ENCODE measurements around the gene MFF. TPM values are rescaled to one million over a fixed set of nuclear protein-coding genes. Genes with fewer than 3 reads are reported as not detected.

Gene MFF
- total RNA-seq, 1 experiment from 2014 or later: 68.2 TPM

DNA sequence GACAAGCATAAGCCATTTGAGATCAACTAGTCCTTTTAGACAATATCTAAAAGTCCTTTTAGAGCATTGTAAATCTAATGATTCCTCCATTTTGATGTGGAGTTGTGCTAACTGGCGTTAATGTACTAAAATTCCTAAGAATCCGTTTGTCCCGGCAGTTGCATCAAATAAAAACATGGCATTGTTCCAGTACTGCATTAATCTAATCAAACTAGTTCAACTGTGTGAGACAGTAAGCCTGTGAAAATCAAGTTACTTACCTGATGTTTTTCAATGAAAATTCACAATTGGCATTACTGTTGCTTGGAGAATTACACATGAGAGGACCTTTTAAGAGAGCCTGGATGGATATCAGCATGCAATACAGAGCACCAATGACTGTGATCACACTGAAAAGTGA, 40.8 kb downstream of the MFF start:
- ChIA-PET CTCF (no interaction called here), POLR2A (no interaction called here), RAD21 (ENCODE audit: low non-redundant PET in 1 of 2, low total read pairs in 2 of 2, uncharacterized antibody in 2 of 2, unreplicated experiment in 2 of 2) (no interaction called here)
- intact Hi-C loops (cut with micrococcal nuclease): no loop called here
- ATAC-seq (no peak), DNase-seq (ENCODE audit: low read depth, low spot score) (no peak)
- Histone ChIP-seq H3K9me3 (ENCODE audit: control insufficient read depth in 1 of 2, insufficient read depth in 1 of 2, low read depth in 1 of 2, low read length in 2 of 2) (no peaks in the 10 kb centered on the region), H3K27ac (ENCODE audit: low read depth, low read length) (no peak overlapping the region), H3K79me2 (ENCODE audit: insufficient read depth, low read length) (no peaks in the 10 kb centered on the region), H3K4me1 (ENCODE audit: control insufficient read depth in 1 of 2, insufficient read depth in 2 of 2, low read length in 2 of 2) (no peaks in the 10 kb centered on the region), H3K27me3 (ENCODE audit: insufficient read depth, low read length) (no peaks in the 10 kb centered on the region), H3K9me2 (ENCODE audit: insufficient read depth) (no peaks in the 10 kb centered on the region), H2AFZ (ENCODE audit: low read depth, low read length, poor library complexity, severe bottlenecking) (no peak overlapping the region), H3K4me2 (ENCODE audit: low read length) (no peak overlapping the region), H4K20me1 (ENCODE audit: insufficient read depth) (no peaks in the 10 kb centered on the region), H3K4me3 (replicated peaks in 1 of 2; ENCODE audit: low read depth in 1 of 2, low read length in 2 of 2) (no peak overlapping the region), H3K36me3 (ENCODE audit: control insufficient read depth in 1 of 2, insufficient read depth in 2 of 2, low read length in 2 of 2) (no peaks in the 10 kb centered on the region), H3K9ac (ENCODE audit: low read length) (no peak overlapping the region)
- no peak for TF ChIP-seq ELF1 (IDR thresholded peaks at IDR 0.05; ENCODE audit: borderline replicate concordance, low read depth)
- TF ChIP-seq EZH2phosphoT487 (IDR thresholded peaks at IDR 0.05; ENCODE audit: borderline replicate concordance): no peak
- TF ChIP-seq YY1 (IDR thresholded peaks at IDR 0.05; ENCODE audit: extremely low read depth, insufficient replicate concordance, low read depth, low read length): no peak
- TF ChIP-seq ZFX (IDR thresholded peaks at IDR 0.05): no peak
- TF ChIP-seq SP1 (IDR thresholded peaks at IDR 0.05; ENCODE audit: low read depth): no peak
- no peak for TF ChIP-seq ZNF274 (IDR thresholded peaks at IDR 0.05; ENCODE audit: low read depth, low read length)
- no peak for TF ChIP-seq POLR2AphosphoS5 (IDR thresholded peaks at IDR 0.05; ENCODE audit: low read depth, low read length)
- TF ChIP-seq, protein P1, sequence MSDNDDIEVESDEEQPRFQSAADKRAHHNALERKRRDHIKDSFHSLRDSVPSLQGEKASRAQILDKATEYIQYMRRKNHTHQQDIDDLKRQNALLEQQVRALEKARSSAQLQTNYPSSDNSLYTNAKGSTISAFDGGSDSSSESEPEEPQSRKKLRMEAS (IDR thresholded peaks at IDR 0.05): no peak
- no peak for TF ChIP-seq POLR2A (IDR thresholded peaks at IDR 0.05; ENCODE audit: borderline replicate concordance, extremely low read depth, insufficient read depth, insufficient read length)
- no peak for TF ChIP-seq JUND (IDR thresholded peaks at IDR 0.05)
- no peak for TF ChIP-seq RAD21 (IDR thresholded peaks at IDR 0.05; ENCODE audit: low read depth)
- TF ChIP-seq, protein P2, sequence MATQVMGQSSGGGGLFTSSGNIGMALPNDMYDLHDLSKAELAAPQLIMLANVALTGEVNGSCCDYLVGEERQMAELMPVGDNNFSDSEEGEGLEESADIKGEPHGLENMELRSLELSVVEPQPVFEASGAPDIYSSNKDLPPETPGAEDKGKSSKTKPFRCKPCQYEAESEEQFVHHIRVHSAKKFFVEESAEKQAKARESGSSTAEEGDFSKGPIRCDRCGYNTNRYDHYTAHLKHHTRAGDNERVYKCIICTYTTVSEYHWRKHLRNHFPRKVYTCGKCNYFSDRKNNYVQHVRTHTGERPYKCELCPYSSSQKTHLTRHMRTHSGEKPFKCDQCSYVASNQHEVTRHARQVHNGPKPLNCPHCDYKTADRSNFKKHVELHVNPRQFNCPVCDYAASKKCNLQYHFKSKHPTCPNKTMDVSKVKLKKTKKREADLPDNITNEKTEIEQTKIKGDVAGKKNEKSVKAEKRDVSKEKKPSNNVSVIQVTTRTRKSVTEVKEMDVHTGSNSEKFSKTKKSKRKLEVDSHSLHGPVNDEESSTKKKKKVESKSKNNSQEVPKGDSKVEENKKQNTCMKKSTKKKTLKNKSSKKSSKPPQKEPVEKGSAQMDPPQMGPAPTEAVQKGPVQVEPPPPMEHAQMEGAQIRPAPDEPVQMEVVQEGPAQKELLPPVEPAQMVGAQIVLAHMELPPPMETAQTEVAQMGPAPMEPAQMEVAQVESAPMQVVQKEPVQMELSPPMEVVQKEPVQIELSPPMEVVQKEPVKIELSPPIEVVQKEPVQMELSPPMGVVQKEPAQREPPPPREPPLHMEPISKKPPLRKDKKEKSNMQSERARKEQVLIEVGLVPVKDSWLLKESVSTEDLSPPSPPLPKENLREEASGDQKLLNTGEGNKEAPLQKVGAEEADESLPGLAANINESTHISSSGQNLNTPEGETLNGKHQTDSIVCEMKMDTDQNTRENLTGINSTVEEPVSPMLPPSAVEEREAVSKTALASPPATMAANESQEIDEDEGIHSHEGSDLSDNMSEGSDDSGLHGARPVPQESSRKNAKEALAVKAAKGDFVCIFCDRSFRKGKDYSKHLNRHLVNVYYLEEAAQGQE (IDR thresholded peaks at IDR 0.05; ENCODE audit: low read depth): no peak
- TF ChIP-seq, protein P3, sequence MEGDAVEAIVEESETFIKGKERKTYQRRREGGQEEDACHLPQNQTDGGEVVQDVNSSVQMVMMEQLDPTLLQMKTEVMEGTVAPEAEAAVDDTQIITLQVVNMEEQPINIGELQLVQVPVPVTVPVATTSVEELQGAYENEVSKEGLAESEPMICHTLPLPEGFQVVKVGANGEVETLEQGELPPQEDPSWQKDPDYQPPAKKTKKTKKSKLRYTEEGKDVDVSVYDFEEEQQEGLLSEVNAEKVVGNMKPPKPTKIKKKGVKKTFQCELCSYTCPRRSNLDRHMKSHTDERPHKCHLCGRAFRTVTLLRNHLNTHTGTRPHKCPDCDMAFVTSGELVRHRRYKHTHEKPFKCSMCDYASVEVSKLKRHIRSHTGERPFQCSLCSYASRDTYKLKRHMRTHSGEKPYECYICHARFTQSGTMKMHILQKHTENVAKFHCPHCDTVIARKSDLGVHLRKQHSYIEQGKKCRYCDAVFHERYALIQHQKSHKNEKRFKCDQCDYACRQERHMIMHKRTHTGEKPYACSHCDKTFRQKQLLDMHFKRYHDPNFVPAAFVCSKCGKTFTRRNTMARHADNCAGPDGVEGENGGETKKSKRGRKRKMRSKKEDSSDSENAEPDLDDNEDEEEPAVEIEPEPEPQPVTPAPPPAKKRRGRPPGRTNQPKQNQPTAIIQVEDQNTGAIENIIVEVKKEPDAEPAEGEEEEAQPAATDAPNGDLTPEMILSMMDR (IDR thresholded peaks at IDR 0.05 in 2 of 3, conservative IDR thresholded peaks at IDR 0.05 in 1 of 3; ENCODE audit: borderline replicate concordance in 1 of 3, insufficient read depth in 1 of 3, low read depth in 2 of 3, low read length in 2 of 3): no peak
- BruUV-seq (replicated peaks): no TSS peak

Measured in HCT116 (cell line).